ENCODE results near the gene MTARC1. TPM values are rescaled to one million over a fixed set of nuclear protein-coding genes. Genes with fewer than 3 reads are reported as not detected.

The MTARC1 gene
- total RNA-seq, 1 experiment from 2014 or later: 0.74 TPM

GRCh38 chr1:220796530-220796929 is 9.8 kb downstream of the MTARC1 start:
- ChIA-PET CTCF (no interaction called here), POLR2A (no interaction called here)
- no peak overlapping the region for H3K27ac ChIP-seq (ENCODE audit: low read length)
- no peak overlapping the region for H3K4me3 ChIP-seq (ENCODE audit: low read depth in 2 of 2, low read length in 2 of 2)
- ATAC-seq: peak; percentile 82
- intact Hi-C loops (cut with micrococcal nuclease; ENCODE audit: unreplicated experiment): no loop called here
- no TSS peak for BruUV-seq (replicated peaks)
- no peaks in the 10 kb centered on the region for H3K9me3 ChIP-seq (ENCODE audit: control insufficient read depth, insufficient read depth, low read depth, low read length)
- no peak for TF ChIP-seq REST (IDR thresholded peaks at IDR 0.05; ENCODE audit: insufficient read depth in 1 of 2, low read depth in 2 of 2, low read length in 1 of 2)
- no peak for TF ChIP-seq SIN3A (IDR thresholded peaks at IDR 0.05; ENCODE audit: borderline replicate concordance, insufficient read depth, low read depth, low read length)
- TF ChIP-seq TCF7L2 (IDR thresholded peaks at IDR 0.05; ENCODE audit: low read depth, low read length): no peak
- peak; percentile 16; the same call in 1 of the 2 replicates for TF ChIP-seq CTCF (IDR thresholded peaks at IDR 0.05)
- no peak for TF ChIP-seq POLR2AphosphoS5 (IDR thresholded peaks at IDR 0.05; ENCODE audit: low read depth, low read length)
- no peaks in the 10 kb centered on the region for H3K27me3 ChIP-seq (ENCODE audit: control insufficient read depth, insufficient read depth, low read length)
- no peaks in the 10 kb centered on the region for H3K36me3 ChIP-seq (ENCODE audit: control insufficient read depth, insufficient read depth, low read length)
- no peaks in the 10 kb centered on the region for H3K4me1 ChIP-seq (ENCODE audit: control insufficient read depth, insufficient read depth, low read length)
- no peak for DNase-seq (ENCODE audit: low read depth, low spot score)
- in situ Hi-C loops (cut with HindIII; ENCODE audit: low pct_unique_long_range_greater_than_20kb, low sequenced_read_pairs): no loop called here

- no peaks in the 10 kb centered on the region for H3K9me3 ChIP-seq (ENCODE audit: control insufficient read depth, insufficient read depth, low read depth, low read length)
- no peaks in the 10 kb centered on the region for H3K4me1 ChIP-seq (ENCODE audit: control insufficient read depth, insufficient read depth, low read length)
- H3K27ac ChIP-seq (ENCODE audit: low read length): no peak overlapping the region
- BruUV-seq (replicated peaks): no TSS peak
- H3K36me3 ChIP-seq (ENCODE audit: control insufficient read depth, insufficient read depth, low read length): no peaks in the 10 kb centered on the region
- CTCF ChIA-PET: no interaction called here
- TF ChIP-seq CTCF (IDR thresholded peaks at IDR 0.05): no peak
- TF ChIP-seq TCF7L2 (IDR thresholded peaks at IDR 0.05; ENCODE audit: low read depth, low read length): no peak
- no peak for TF ChIP-seq REST (IDR thresholded peaks at IDR 0.05; ENCODE audit: insufficient read depth in 1 of 2, low read depth in 2 of 2, low read length in 1 of 2)
- TF ChIP-seq SIN3A (IDR thresholded peaks at IDR 0.05; ENCODE audit: borderline replicate concordance, insufficient read depth, low read depth, low read length): no peak
- no peak for TF ChIP-seq POLR2AphosphoS5 (IDR thresholded peaks at IDR 0.05; ENCODE audit: low read depth, low read length)
- DNase-seq (ENCODE audit: low read depth, low spot score) (no peak), ATAC-seq (no peak)
- POLR2A ChIA-PET: no interaction called here
- H3K4me3 ChIP-seq (ENCODE audit: low read depth in 2 of 2, low read length in 2 of 2): no peak overlapping the region
- in situ Hi-C loops (cut with HindIII; ENCODE audit: low pct_unique_long_range_greater_than_20kb, low sequenced_read_pairs): no loop called here
- no peaks in the 10 kb centered on the region for H3K27me3 ChIP-seq (ENCODE audit: control insufficient read depth, insufficient read depth, low read length)
- intact Hi-C loops (cut with micrococcal nuclease; ENCODE audit: unreplicated experiment): no loop called here
Measured at GRCh38 chr1:220797044-220797443, 10.3 kb downstream of the MTARC1 start.

Data from Panc1 (cell line).